ENCODE measurements around the gene OR6Y1. TPM values are rescaled to one million over a fixed set of nuclear protein-coding genes. Genes with fewer than 3 reads are reported as not detected.
A peak's percentile ranks its signal among the peaks of the same experiment; 100 is the strongest.

OR6Y1 gene
- total RNA-seq (not detected), polyA plus RNA-seq (ENCODE audit: insufficient read depth in 1 of 8, insufficient read length in 8 of 8, low replicate concordance in 1 of 8) (not detected)
- long read RNA-seq, donor 1 = 0 reads
- long read RNA-seq, donor 2 = 0 reads
- long read RNA-seq, donor 3 = 0 reads
- long read RNA-seq, donor 4 = 0 reads
- long read RNA-seq, donor 5 = 0 reads
- long read RNA-seq, donor 6 = 0 reads
- long read RNA-seq, donor 7 = 0 reads
- long read RNA-seq, donor 8 = 0 reads
- long read RNA-seq, donor 9 = 0 reads
- long read RNA-seq, donor 10 = 0 reads
- long read RNA-seq, donor 11 = 0 reads

- no peaks in the 10 kb centered on the region for H3K36me3 ChIP-seq (ENCODE audit: control insufficient read depth, insufficient read depth, low read length)
- H3K27ac ChIP-seq (ENCODE audit: low read length) = no peak within 1 kb of the TSS
- WGBS (ENCODE audit: insufficient coverage) = 50% methylated on average over 2 of the region's 3 CpGs
- H3K4me1 ChIP-seq (ENCODE audit: control insufficient read depth, insufficient read depth, low read length) = no peaks in the 10 kb centered on the region
- no peak within 1 kb of the TSS for H3K4me3 ChIP-seq (ENCODE audit: low read length)
- peak; percentile 20 for DNase-seq
- no peaks in the 10 kb centered on the region for H3K9me3 ChIP-seq (replicated peaks; ENCODE audit: control insufficient read depth, low read depth, low read length)
- no peaks in the 10 kb centered on the region for H3K27me3 ChIP-seq (ENCODE audit: control insufficient read depth, insufficient read depth, low read length)
Observed at GRCh38 chr1:158554352-158554751, at the start of gene OR6Y1. Gene OR6Y1 (minus strand): TSS chr1:158554405. CDS start chr1:158548105, 6,300 bp downstream.

DNA sequence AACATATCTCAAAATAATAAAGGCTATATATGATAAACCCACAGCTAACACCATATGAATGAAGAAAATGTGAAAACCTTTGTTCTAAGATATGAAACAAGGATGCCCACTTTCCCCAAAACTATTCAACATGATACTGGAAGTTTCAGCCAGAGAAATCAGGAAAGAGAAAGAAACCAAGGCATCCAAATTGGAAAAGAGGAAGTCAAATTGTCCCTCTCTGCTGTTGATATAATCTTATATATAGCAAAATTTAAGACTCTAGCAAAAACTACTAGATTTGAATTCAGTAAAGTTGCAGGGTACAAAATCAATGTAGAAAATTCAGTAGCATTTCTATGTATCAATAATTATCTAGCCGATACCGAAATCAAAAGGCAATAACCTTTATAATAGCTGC is 46.5 kb upstream of the OR6Y1 start:
- Histone ChIP-seq H3K4me3 (ENCODE audit: low read length) (no peak overlapping the region), H3K27ac (ENCODE audit: low read length) (no peak overlapping the region), H3K36me3 (ENCODE audit: control insufficient read depth, insufficient read depth, low read length) (no peaks in the 10 kb centered on the region), H3K27me3 (ENCODE audit: control insufficient read depth, insufficient read depth, low read length) (no peaks in the 10 kb centered on the region), H3K9me3 (replicated peaks; ENCODE audit: control insufficient read depth, low read depth, low read length) (peaks cover 20% of the 10 kb centered on the region), H3K4me1 (ENCODE audit: control insufficient read depth, insufficient read depth, low read length) (no peaks in the 10 kb centered on the region)
- DNase-seq = no peak
- no CpG with 5 or more reads among the region's 2 CpGs for WGBS (ENCODE audit: insufficient coverage)

DNA sequence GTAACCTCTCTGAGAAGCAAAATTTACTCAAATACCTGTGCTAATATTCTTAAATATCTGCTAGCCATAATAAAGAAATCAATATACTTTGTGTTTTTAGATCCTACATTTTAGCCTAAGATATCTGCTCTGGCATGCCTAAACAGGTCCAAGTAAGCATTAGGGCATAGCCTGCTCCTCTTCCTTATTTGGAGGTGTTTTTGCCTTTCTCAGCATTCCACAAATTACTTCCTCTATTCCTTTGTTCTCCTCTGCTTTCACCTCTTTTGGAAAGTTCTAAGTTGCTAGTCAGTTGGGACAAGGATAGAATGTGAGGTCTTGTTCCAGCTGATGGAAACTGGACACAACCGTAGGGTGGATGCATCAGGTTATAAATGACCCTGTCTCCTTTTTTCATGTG is 32.7 kb upstream of the OR6Y1 start:
- Histone ChIP-seq H3K9me3 (replicated peaks; ENCODE audit: control insufficient read depth, low read depth, low read length) (peaks cover 3% of the 10 kb centered on the region), H3K4me1 (ENCODE audit: control insufficient read depth, insufficient read depth, low read length) (no peaks in the 10 kb centered on the region), H3K27me3 (ENCODE audit: control insufficient read depth, insufficient read depth, low read length) (no peaks in the 10 kb centered on the region), H3K4me3 (ENCODE audit: low read length) (no peak overlapping the region), H3K36me3 (ENCODE audit: control insufficient read depth, insufficient read depth, low read length) (no peaks in the 10 kb centered on the region), H3K27ac (ENCODE audit: low read length) (no peak overlapping the region)
- DNase-seq = no peak
- WGBS (ENCODE audit: insufficient coverage) = 86% methylated on average over 1 of the region's 1 CpG

DNA sequence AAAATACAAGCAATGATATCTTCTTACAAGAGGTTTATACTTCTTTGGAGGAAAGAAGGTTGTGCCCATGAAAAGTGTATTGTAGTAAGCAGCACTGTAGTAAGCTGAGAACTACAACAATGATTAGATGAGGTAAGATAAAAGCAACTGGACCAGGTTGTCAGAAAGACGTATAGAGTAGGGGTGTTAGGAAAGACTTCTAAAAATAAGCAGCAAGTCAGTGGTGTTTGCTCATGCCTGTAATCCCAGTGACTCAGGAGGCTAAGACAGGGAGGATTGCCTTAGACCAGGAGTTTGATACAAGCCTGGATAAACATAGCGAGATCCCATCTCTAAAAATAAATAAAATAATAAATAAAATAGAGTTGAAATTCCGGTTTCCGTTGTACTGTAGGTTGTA is 29.8 kb upstream of the OR6Y1 start:
- no peak overlapping the region for H3K27ac ChIP-seq (ENCODE audit: low read length)
- no CpG with 5 or more reads among the region's 4 CpGs for WGBS (ENCODE audit: insufficient coverage)
- no peak for DNase-seq
- H3K9me3 ChIP-seq (replicated peaks; ENCODE audit: control insufficient read depth, low read depth, low read length) = peaks cover 3% of the 10 kb centered on the region
- no peaks in the 10 kb centered on the region for H3K36me3 ChIP-seq (ENCODE audit: control insufficient read depth, insufficient read depth, low read length)
- H3K4me1 ChIP-seq (ENCODE audit: control insufficient read depth, insufficient read depth, low read length) = no peaks in the 10 kb centered on the region
- no peaks in the 10 kb centered on the region for H3K27me3 ChIP-seq (ENCODE audit: control insufficient read depth, insufficient read depth, low read length)
- no peak overlapping the region for H3K4me3 ChIP-seq (ENCODE audit: low read length)

GRCh38 chr1:158579733-158580132 is 25.5 kb upstream of the OR6Y1 start, which contains the start of gene OR10X1:
Gene OR10X1 (minus strand): TSS chr1:158579899. CDS start chr1:158579899, 0 bp downstream.
- no peak for DNase-seq
- no peaks in the 10 kb centered on the region for H3K9me3 ChIP-seq (replicated peaks; ENCODE audit: control insufficient read depth, low read depth, low read length)
- H3K4me1 ChIP-seq (ENCODE audit: control insufficient read depth, insufficient read depth, low read length) = no peaks in the 10 kb centered on the region
- H3K27me3 ChIP-seq (ENCODE audit: control insufficient read depth, insufficient read depth, low read length) = no peaks in the 10 kb centered on the region
- H3K36me3 ChIP-seq (ENCODE audit: control insufficient read depth, insufficient read depth, low read length) = no peaks in the 10 kb centered on the region
- no CpG with 5 or more reads among the region's 1 CpG for WGBS (ENCODE audit: insufficient coverage)
- H3K27ac ChIP-seq (ENCODE audit: low read length) = no peak within 1 kb of the TSS
- H3K4me3 ChIP-seq (ENCODE audit: low read length) = no peak within 1 kb of the TSS

- Histone ChIP-seq H3K27ac (ENCODE audit: low read length) (no peak overlapping the region), H3K9me3 (replicated peaks; ENCODE audit: control insufficient read depth, low read depth, low read length) (no peaks in the 10 kb centered on the region), H3K36me3 (ENCODE audit: control insufficient read depth, insufficient read depth, low read length) (no peaks in the 10 kb centered on the region), H3K4me1 (ENCODE audit: control insufficient read depth, insufficient read depth, low read length) (no peaks in the 10 kb centered on the region), H3K4me3 (ENCODE audit: low read length) (no peak overlapping the region), H3K27me3 (ENCODE audit: control insufficient read depth, insufficient read depth, low read length) (no peaks in the 10 kb centered on the region)
- no CpG with 5 or more reads among the region's 3 CpGs for WGBS (ENCODE audit: insufficient coverage)
- DNase-seq = no peak
Observed at GRCh38 chr1:158577561-158577960, 23.4 kb upstream of the OR6Y1 start.

GRCh38 chr1:158572226-158572625 is 18.0 kb upstream of the OR6Y1 start:
- Histone ChIP-seq H3K27ac (ENCODE audit: low read length) (no peak overlapping the region), H3K4me1 (ENCODE audit: control insufficient read depth, insufficient read depth, low read length) (no peaks in the 10 kb centered on the region), H3K27me3 (ENCODE audit: control insufficient read depth, insufficient read depth, low read length) (no peaks in the 10 kb centered on the region), H3K4me3 (ENCODE audit: low read length) (no peak overlapping the region), H3K9me3 (replicated peaks; ENCODE audit: control insufficient read depth, low read depth, low read length) (no peaks in the 10 kb centered on the region), H3K36me3 (ENCODE audit: control insufficient read depth, insufficient read depth, low read length) (no peaks in the 10 kb centered on the region)
- no CpG with 5 or more reads among the region's 1 CpG for WGBS (ENCODE audit: insufficient coverage)
- no peak for DNase-seq

GRCh38 chr1:158570480-158570879 is 16.3 kb upstream of the OR6Y1 start, which contains the start of gene OR6P1:
Gene OR6P1 (minus strand): TSS chr1:158570580. CDS start chr1:158563604, 6,976 bp downstream.
- WGBS (ENCODE audit: insufficient coverage) = 83% methylated on average over 1 of the region's 3 CpGs
- Histone ChIP-seq H3K4me3 (ENCODE audit: low read length) (no peak within 1 kb of the TSS), H3K9me3 (replicated peaks; ENCODE audit: control insufficient read depth, low read depth, low read length) (no peaks in the 10 kb centered on the region), H3K27me3 (ENCODE audit: control insufficient read depth, insufficient read depth, low read length) (no peaks in the 10 kb centered on the region), H3K27ac (ENCODE audit: low read length) (no peak within 1 kb of the TSS), H3K4me1 (ENCODE audit: control insufficient read depth, insufficient read depth, low read length) (no peaks in the 10 kb centered on the region), H3K36me3 (ENCODE audit: control insufficient read depth, insufficient read depth, low read length) (no peaks in the 10 kb centered on the region)
- DNase-seq = no peak

- H3K36me3 ChIP-seq (ENCODE audit: control insufficient read depth, insufficient read depth, low read length) = no peaks in the 10 kb centered on the region
- peaks cover 4% of the 10 kb centered on the region for H3K9me3 ChIP-seq (replicated peaks; ENCODE audit: control insufficient read depth, low read depth, low read length)
- DNase-seq = peak; percentile 19
- no peak overlapping the region for H3K4me3 ChIP-seq (ENCODE audit: low read length)
- no peaks in the 10 kb centered on the region for H3K27me3 ChIP-seq (ENCODE audit: control insufficient read depth, insufficient read depth, low read length)
- WGBS (ENCODE audit: insufficient coverage) = no CpG with 5 or more reads among the region's 2 CpGs
- no peak overlapping the region for H3K27ac ChIP-seq (ENCODE audit: low read length)
- no peaks in the 10 kb centered on the region for H3K4me1 ChIP-seq (ENCODE audit: control insufficient read depth, insufficient read depth, low read length)
Observed at GRCh38 chr1:158564608-158565007, 10.4 kb upstream of the OR6Y1 start.

- peaks cover 4% of the 10 kb centered on the region for H3K9me3 ChIP-seq (replicated peaks; ENCODE audit: control insufficient read depth, low read depth, low read length)
- no peak for DNase-seq
- no CpG with 5 or more reads among the region's 2 CpGs for WGBS (ENCODE audit: insufficient coverage)
Observed at GRCh38 chr1:158563853-158564252, 9.6 kb upstream of the OR6Y1 start.

More at GRCh38 chr1:158563853-158564252, 9.6 kb upstream of the OR6Y1 start:
- Histone ChIP-seq H3K4me3 (ENCODE audit: low read length) (no peak overlapping the region), H3K27me3 (ENCODE audit: control insufficient read depth, insufficient read depth, low read length) (no peaks in the 10 kb centered on the region), H3K36me3 (ENCODE audit: control insufficient read depth, insufficient read depth, low read length) (no peaks in the 10 kb centered on the region), H3K27ac (ENCODE audit: low read length) (no peak overlapping the region), H3K4me1 (ENCODE audit: control insufficient read depth, insufficient read depth, low read length) (no peaks in the 10 kb centered on the region)
